Erythroblast (primary cell): ENCODE results near the gene TMEM181.

ENCODE experiments used
- GATA1 ChIP-seq: IDR thresholded peaks from 2 replicates; pipeline ENCODE4 v1.6.1; 2011; ENCODE audit warnings: low read depth, mild to moderate bottlenecking, control low read depth, low read length, moderate library complexity
- POLR2A ChIP-seq: IDR thresholded peaks from 2 replicates; pipeline ENCODE4 v1.6.1; 2011; ENCODE audit warnings: mild to moderate bottlenecking, low read length

- no peak for TF ChIP-seq POLR2A
- no peak for TF ChIP-seq GATA1
Measured at GRCh38 chr6:158605266-158605878, 45.5 kb downstream of the TMEM181 start.
